ENCODE data around the gene SPOCK2. TPM values are rescaled to one million over a fixed set of nuclear protein-coding genes. Genes with fewer than 3 reads are reported as not detected.

SPOCK2 gene
- total RNA-seq, 1 experiment from 2014 or later: 1.8 TPM

- Histone ChIP-seq H3K23me2 (ENCODE audit: insufficient read length, low read depth, low read length, poor library complexity, severe bottlenecking) (peaks cover 9% of the 10 kb centered on the region), H3K56ac (ENCODE audit: insufficient read length, low read depth, low read length) (no peak overlapping the region), H4K91ac (ENCODE audit: insufficient read length, low read depth, low read length) (no peak overlapping the region), H2AK5ac (ENCODE audit: insufficient read length, low read length) (no peak overlapping the region), H4K8ac (replicated peaks; ENCODE audit: insufficient read length, low read depth, low read length) (no peak overlapping the region), H3K4ac (ENCODE audit: low read depth, low read length) (no peak overlapping the region), H4K5ac (ENCODE audit: insufficient read length, low read depth, low read length) (no peak overlapping the region), H3T11ph (ENCODE audit: low read length) (no peak overlapping the region), H3K79me1 (ENCODE audit: insufficient read depth, low read depth, low read length, poor library complexity, severe bottlenecking) (no peaks in the 10 kb centered on the region), H2AFZ (ENCODE audit: low read length) (no peak overlapping the region), H3K27me3 (ENCODE audit: insufficient read depth, low read length) (peaks cover 4% of the 10 kb centered on the region; the same call in 1 of the 2 replicates), H2BK5ac (ENCODE audit: insufficient read length, low read length) (no peak overlapping the region), H3K23ac (ENCODE audit: insufficient read length, low read depth, low read length) (no peak overlapping the region), H2BK12ac (ENCODE audit: insufficient read length, low read depth, low read length) (no peak overlapping the region), H4K20me1 (ENCODE audit: control insufficient read depth, insufficient read depth, insufficient read length) (no peaks in the 10 kb centered on the region), H3K14ac (ENCODE audit: insufficient read depth, low read length) (no peak overlapping the region), H3K4me1 (ENCODE audit: insufficient read depth, low read length) (no peaks in the 10 kb centered on the region), H2BK120ac (ENCODE audit: low read depth, low read length, poor library complexity, severe bottlenecking) (no peak overlapping the region), H3K9me3 (ENCODE audit: control insufficient read depth, low read depth, low read length) (no peaks in the 10 kb centered on the region), H2BK20ac (ENCODE audit: low read depth, low read length, poor library complexity, severe bottlenecking) (no peak overlapping the region), H2BK15ac (ENCODE audit: low read depth, low read length) (no peak overlapping the region), H3K27ac (ENCODE audit: insufficient read length, low read depth, low read length) (no peak overlapping the region), H3K4me2 (ENCODE audit: insufficient read depth, insufficient read length, low read length) (no peak overlapping the region), H3K9ac (ENCODE audit: extremely low read depth, insufficient read length, low read length) (no peak overlapping the region), H3K18ac (ENCODE audit: insufficient read length, low read depth, low read length) (no peak overlapping the region), H3K79me2 (ENCODE audit: insufficient read depth, low read length) (no peaks in the 10 kb centered on the region)
- peaks cover 0 to 14% (median 4%) of the 10 kb centered on the region in 3 experiments; a peak in 5 of 7 replicates for H3K36me3 Mint-ChIP-seq (ENCODE audit: insufficient read depth in 1 of 3, low read depth in 3 of 3)
- H3K4me1 Mint-ChIP-seq: peaks cover 14 to 21% of the 10 kb centered on the region in 2 experiments
- peaks cover 24% of the 10 kb centered on the region for H3K27me3 Mint-ChIP-seq (ENCODE audit: low read depth)
- H3K9me3 Mint-ChIP-seq: no peaks in the 10 kb centered on the region
- no peak for TF ChIP-seq CTCF (conservative IDR thresholded peaks at IDR 0.05)
- no CpG with 5 or more reads among the region's 2 CpGs for WGBS (ENCODE audit: extremely low coverage, insufficient read length, low lambda C conversion rate)
- H3K4me3 Mint-ChIP-seq: no peak overlapping the region
- DNase-seq: no peak
- no peak overlapping the region for H3K27ac Mint-ChIP-seq
These were observed 4.6 kb upstream of the SPOCK2 start for GRCh38 chr10:72092987-72093386.
